Panc1 (cell line): ENCODE data around the gene MSI2.

Experiments
- CTCF ChIP-seq: fragments of 450-650 bp; IDR thresholded peaks from 2 replicates; pipeline ENCODE4 v1.5.1; 2017; ENCODE audit warnings: mild to moderate bottlenecking
- POLR2AphosphoS5 ChIP-seq: IDR thresholded peaks from 2 replicates; pipeline ENCODE4 v1.6.1; 2012; ENCODE audit warnings: mild to moderate bottlenecking, low read depth, low read length, moderate library complexity
- REST ChIP-seq, 2 experiments: IDR thresholded peaks; 2 replicates each; pipeline ENCODE4 v1.6.1; 2011 to 2012; ENCODE audit warnings: low read depth in 2 of 2, control low read depth in 1 of 2, low read length in 1 of 2, mild to moderate bottlenecking in 1 of 2, moderate library complexity in 1 of 2; ENCODE audit not compliant: insufficient read depth in 1 of 2
- SIN3A ChIP-seq: IDR thresholded peaks from 2 replicates; pipeline ENCODE4 v1.6.1; 2012; ENCODE audit warnings: low read depth, mild to moderate bottlenecking, low read length, moderate library complexity, borderline replicate concordance; ENCODE audit not compliant: insufficient read depth
- TCF7L2 ChIP-seq: IDR thresholded peaks from 2 replicates; pipeline ENCODE4 v1.6.1; 2011; ENCODE audit warnings: mild to moderate bottlenecking, low read depth, low read length, inconsistent platforms

GRCh38 chr17:57543230-57543629, 286.9 kb downstream of the MSI2 start:
- TF ChIP-seq CTCF (no peak), POLR2AphosphoS5 (no peak), SIN3A (no peak), REST (IDR thresholded peaks at IDR 0.05; ENCODE audit: insufficient read depth in 1 of 2, low read depth in 2 of 2, low read length in 1 of 2) (no peak), TCF7L2 (no peak)
